Fibroblast of upper back skin (primary cell): ENCODE measurements around the gene CLSTN2.

Experiments used
- DNase-seq: peaks from one replicate; pipeline ENCODE4 v3.0.0-alpha.2; 2013

CLSTN2 gene

GRCh38 chr3:140159646-140160045 lies 224.7 kb downstream of the CLSTN2 start:
- no peak for DNase-seq

- no peak for DNase-seq
These were observed 225.6 kb downstream of the CLSTN2 start for GRCh38 chr3:140160553-140160952.

DNA sequence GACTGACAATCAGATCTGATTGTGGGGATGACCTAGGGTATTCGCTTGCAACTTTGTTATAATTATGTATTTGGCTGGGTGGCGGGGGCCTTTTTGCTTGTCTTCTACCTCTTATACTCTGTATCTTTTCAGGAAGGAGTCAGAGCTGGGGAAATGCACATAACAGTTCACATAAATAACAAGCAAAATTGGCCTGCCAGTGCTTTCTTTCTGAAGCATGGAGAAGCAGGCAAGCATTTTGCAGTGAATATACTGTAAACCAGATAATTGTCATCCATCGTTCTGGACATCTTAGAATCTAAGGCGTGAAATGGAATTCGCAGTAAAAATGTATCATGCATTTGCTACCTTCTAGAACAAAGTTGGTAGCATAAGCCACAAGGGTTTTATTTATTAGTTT lies 227.6 kb downstream of the CLSTN2 start:
- DNase-seq: no peak

- DNase-seq: peak; percentile 51
These were observed 228.3 kb downstream of the CLSTN2 start for GRCh38 chr3:140163159-140163763.

GRCh38 chr3:140164156-140164555 lies 229.2 kb downstream of the CLSTN2 start:
- DNase-seq: no peak

DNA sequence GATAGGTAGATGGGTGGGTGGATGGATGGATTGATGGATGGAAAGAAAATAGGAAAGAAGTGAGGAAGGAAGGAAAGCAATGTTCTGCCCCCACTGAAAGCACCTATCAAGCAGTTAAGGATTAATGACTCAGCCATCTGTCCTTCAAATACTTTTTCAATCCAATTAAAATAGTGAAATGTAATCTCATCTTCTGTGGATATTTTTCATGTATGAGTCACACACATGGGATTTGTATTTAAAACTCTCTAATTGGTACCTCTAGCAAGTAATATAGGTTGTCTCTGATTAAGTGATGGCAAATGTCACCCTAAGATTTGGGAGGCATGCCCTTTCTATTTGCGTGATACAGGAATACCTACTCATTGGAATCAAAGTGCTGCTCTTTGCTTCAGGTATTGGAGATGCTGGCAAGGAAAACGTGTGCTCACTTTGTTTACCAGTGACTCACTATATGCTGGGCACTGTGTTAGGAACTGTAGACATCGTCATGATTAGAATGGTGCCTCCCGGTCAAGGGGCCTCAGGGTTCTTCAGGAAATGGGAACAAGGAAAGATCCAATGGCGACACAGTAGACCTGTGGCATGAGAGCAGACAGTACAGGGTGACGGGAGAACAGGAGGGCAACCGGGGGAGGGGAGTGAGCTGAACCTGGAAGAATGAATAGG lies 230.1 kb downstream of the CLSTN2 start:
- no peak for DNase-seq

DNA sequence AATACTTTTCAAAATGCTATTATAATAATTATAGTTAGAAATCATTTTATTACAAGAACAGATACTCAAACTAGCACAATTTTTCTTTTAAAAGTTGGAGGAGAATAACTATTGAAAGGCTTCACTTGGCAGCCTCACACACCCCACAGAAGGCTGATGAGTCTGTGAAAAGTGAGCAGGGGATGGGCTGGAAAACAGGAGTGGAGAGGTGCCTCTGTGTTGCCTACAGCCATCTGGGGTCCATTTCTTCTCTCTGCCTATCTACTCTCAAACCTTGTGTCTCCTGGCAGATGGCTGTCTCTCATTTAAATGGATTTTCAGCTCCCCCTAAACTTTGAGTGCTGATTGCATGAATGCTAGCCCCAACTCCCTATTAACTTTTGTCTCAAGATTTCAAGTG lies 230.8 kb downstream of the CLSTN2 start:
- DNase-seq: no peak

DNA sequence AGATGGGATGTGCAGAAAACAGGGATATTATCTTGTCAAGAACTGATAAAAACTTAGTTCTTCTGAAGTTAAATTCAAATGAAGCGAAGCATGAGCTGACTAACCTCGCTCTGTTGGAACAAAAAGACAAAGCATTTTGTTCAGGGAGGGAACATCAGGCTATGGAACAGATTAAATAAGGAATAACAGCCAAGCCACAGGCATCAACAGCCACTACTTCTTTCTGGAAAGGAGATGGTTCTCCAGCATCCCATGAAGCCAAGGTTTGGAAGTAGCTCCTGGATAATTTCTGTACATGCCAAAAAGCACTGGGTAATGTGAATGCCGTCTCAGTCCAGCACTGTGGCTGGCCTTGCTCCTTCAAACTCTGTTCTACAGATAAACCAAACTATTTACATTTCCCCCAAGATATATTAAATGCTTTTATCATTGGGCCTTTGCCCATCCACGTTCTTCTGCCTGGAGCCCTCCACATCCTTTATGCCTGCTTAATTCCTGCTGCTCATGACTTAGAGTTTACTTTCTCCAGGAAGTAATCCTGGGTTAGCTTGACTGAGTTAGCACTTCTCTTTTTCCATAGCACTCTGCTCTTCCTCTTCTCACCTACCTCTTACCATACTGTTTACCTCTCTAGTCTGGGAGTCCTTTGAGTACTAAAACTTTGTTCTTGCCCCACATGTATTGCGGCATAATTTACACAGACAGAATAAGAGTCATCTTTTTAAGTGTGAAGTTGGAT lies 232.0 kb downstream of the CLSTN2 start:
- DNase-seq: peak; percentile 57

DNA sequence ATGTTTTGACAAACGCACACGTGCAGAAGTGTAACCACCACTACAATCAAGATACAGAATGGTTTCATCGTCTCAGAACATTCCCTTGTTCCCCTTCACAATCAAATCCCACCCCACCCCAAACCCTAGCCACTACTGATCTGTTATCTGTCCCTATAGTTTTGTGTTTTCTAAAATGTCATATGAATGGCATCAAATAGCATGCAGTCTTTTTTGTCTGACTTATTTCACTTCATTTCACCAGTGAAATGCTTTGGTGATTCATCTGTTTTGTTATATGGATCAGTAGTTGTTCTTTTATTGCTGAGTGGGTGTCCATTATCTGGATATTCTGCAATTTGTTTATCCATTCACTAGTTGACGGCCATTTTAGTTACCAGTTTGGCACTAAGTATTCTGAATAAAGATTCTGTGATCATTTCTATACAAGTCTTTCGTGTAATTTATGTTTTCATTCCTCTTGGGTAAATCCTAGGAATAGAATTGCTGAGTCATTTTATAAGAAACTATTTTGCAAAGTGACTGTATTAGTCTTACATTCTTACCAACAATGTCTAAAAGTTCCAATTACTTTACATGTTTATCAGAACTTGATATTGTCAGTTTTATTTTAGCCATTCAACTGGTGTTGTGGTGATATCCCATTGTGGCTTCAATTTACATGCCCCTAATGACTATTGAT lies 232.8 kb downstream of the CLSTN2 start:
- DNase-seq: no peak

GRCh38 chr3:140170612-140171011 lies 235.6 kb downstream of the CLSTN2 start:
- no peak for DNase-seq

- peak; percentile 72 for DNase-seq
These were observed 241.5 kb downstream of the CLSTN2 start for GRCh38 chr3:140176526-140176925.

DNA sequence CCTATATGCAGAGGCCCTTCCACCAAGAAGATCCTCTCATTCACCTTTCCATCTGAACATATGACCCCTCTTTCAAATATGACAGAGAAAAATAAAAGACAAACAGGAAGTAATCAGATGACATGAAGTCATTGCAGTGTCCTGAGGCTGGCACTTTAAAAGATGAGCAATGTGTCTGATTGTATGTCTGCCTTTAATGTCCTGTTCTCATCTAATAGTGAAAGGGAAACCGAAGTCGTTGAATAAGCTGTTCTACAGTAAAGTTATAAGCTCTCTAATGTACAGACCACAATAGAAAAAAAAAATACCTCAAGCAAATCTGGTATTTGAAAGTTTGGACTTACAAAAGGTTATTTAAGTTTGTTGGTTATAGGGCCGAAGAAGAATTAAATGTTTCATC lies 243.0 kb downstream of the CLSTN2 start:
- DNase-seq: no peak

DNA sequence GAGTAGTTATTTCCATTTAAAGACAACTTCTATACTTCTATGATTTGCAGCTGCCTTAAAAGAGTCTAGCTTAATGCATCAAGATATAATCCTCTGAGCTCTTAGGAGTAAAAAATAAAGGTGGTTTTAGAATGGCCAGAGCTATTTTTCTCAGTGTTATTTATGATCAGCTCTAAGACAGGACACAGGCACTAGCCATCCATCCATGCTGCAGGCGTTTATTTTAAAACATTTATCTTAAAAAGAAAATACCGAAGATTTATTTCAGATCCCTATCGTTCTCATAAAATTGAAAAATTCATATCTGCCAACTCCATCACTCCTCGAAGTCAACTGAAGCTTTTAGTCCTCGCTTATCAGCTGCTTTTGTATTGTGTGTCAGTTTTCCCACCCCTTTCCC lies 243.5 kb downstream of the CLSTN2 start:
- DNase-seq: no peak

- no peak for DNase-seq
These were observed 245.6 kb downstream of the CLSTN2 start for GRCh38 chr3:140180603-140181002.

- DNase-seq: no peak
These were observed 250.4 kb downstream of the CLSTN2 start for GRCh38 chr3:140185375-140185774.

DNA sequence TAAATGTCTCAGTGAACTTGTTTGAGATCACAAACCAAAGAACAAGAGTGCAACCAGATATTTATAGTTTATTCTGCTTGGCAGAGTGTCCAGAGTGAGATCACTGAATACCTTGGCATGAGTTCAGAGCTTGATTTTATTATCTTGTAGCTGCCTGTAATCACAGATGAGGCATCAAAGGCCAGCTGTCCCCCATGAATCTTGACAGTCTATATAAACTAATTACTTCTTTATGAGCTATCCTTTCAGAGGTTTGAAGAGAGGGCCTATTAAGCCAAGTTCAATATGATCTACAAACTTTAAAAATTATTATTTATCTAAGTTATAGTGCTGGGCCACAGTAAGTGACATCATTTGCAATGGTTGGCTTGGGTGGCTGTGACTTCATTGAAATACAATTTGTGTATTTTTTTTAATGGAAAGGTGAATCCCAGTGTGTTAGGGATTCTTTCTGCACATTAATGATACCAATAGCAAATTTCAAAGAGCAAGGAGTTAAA lies 251.5 kb downstream of the CLSTN2 start:
- DNase-seq: peak; percentile 70

- DNase-seq: no peak
These were observed 252.0 kb downstream of the CLSTN2 start for GRCh38 chr3:140187028-140187427.

- DNase-seq: no peak
These were observed 252.8 kb downstream of the CLSTN2 start for GRCh38 chr3:140187656-140188221.

- DNase-seq: no peak
These were observed 253.3 kb downstream of the CLSTN2 start for GRCh38 chr3:140188285-140188684.

GRCh38 chr3:140189267-140189666 lies 254.3 kb downstream of the CLSTN2 start:
- DNase-seq: no peak

GRCh38 chr3:140189976-140190375 lies 255.0 kb downstream of the CLSTN2 start:
- DNase-seq: no peak

DNA sequence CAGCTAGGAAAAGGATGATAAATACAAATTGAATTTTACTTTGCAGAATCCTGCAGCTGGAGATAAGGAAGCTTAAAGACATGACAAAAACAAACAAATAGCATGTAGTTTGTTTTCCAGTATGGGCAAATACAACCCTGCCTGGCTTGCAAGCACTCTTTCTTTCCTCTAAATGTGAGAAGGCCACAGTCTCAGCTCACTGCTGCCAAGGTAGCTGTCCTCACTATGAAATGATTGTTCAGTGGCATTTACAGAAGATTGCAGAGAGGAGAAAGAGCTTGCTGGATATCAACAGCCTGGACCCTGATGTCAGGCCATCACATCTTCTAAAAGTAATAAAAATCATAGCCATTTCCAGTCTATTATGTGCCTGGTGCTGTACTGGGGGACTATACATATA lies 262.0 kb downstream of the CLSTN2 start:
- DNase-seq: no peak

DNA sequence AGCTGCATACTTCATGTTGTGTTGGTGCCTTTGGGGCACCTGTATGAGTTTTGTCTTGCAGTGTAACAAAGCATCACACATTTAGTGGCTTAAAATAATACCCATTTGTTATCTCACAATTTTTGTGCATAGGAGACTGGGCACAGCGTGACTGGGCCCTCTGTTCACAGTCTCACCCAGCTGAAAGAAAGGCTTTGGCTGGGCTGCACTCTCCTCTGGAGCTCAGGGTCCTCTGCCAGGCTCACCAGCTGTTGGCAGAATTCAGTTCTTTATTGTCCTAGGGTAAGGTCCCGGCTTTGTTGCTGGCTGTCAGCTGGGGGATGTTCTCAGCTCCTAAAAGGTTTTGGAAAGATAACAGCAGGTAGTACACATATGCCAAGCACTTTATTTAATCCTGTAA lies 263.3 kb downstream of the CLSTN2 start:
- DNase-seq: no peak
